ENCODE results near the gene MYO1E. TPM values are rescaled to one million over a fixed set of nuclear protein-coding genes. Genes with fewer than 3 reads are reported as not detected.
"Not testable (repeated sequence)": the region's sequence is repeated elsewhere in the genome, so short reads cannot be mapped to it uniquely, and the experiment has no call there.

The MYO1E gene
- total RNA-seq (2014; rRNA removed; shearing (Covaris generic)) = 29.5 and 37.5 TPM in 2 replicates
- 4.4 and 11.1 TPM in 2 replicates for polyA plus RNA-seq (2014; cell fraction: nucleus; rRNA removed)

- peak; percentile 95 for DNase-seq (ENCODE audit: extremely low read depth, low read depth)
Observed at GRCh38 chr15:59372352-59373211, at the start of gene MYO1E. TSS of gene MYO1E (minus strand) at chr15:59372871. CDS start at chr15:59372500, 371 bp downstream.

GRCh38 chr15:59420986-59421618, 48.4 kb upstream of the MYO1E start:
- no peak for DNase-seq (ENCODE audit: extremely low read depth, low read depth)

- DNase-seq (ENCODE audit: extremely low read depth, low read depth) = no peak
Observed at GRCh38 chr15:59420108-59420507, 47.4 kb upstream of the MYO1E start.

GRCh38 chr15:59419170-59419569, 46.5 kb upstream of the MYO1E start:
- no peak for DNase-seq (ENCODE audit: extremely low read depth, low read depth)

- no peak for DNase-seq (ENCODE audit: extremely low read depth, low read depth)
Observed at GRCh38 chr15:59416816-59417215, 44.1 kb upstream of the MYO1E start.

GRCh38 chr15:59413577-59413976, 40.9 kb upstream of the MYO1E start:
- no peak for DNase-seq (ENCODE audit: extremely low read depth, low read depth)

- DNase-seq (ENCODE audit: extremely low read depth, low read depth) = no peak
Observed at GRCh38 chr15:59410391-59410896, 37.8 kb upstream of the MYO1E start.

GRCh38 chr15:59407946-59408345, 35.3 kb upstream of the MYO1E start:
- no peak for DNase-seq (ENCODE audit: extremely low read depth, low read depth)

GRCh38 chr15:59406446-59406845, 33.8 kb upstream of the MYO1E start:
- DNase-seq (ENCODE audit: extremely low read depth, low read depth) = no peak

- no peak for DNase-seq (ENCODE audit: extremely low read depth, low read depth)
Observed at GRCh38 chr15:59405079-59405478, 32.4 kb upstream of the MYO1E start.

GRCh38 chr15:59401824-59402569, 29.3 kb upstream of the MYO1E start:
- no peak for DNase-seq (ENCODE audit: extremely low read depth, low read depth)

GRCh38 chr15:59401051-59401823, 28.6 kb upstream of the MYO1E start:
- not testable (repeated sequence) for DNase-seq (ENCODE audit: extremely low read depth, low read depth)

GRCh38 chr15:59400103-59400813, 27.6 kb upstream of the MYO1E start:
- DNase-seq (ENCODE audit: extremely low read depth, low read depth) = no peak

- DNase-seq (ENCODE audit: extremely low read depth, low read depth) = no peak
Observed at GRCh38 chr15:59399465-59400102, 26.9 kb upstream of the MYO1E start.

- no peak for DNase-seq (ENCODE audit: extremely low read depth, low read depth)
Observed at GRCh38 chr15:59398220-59398619, 25.5 kb upstream of the MYO1E start.

- DNase-seq (ENCODE audit: extremely low read depth, low read depth) = no peak
Observed at GRCh38 chr15:59396679-59397078, 24.0 kb upstream of the MYO1E start.

GRCh38 chr15:59396211-59396610, 23.5 kb upstream of the MYO1E start:
- DNase-seq (ENCODE audit: extremely low read depth, low read depth) = no peak

GRCh38 chr15:59394166-59394661, 21.5 kb upstream of the MYO1E start:
- no peak for DNase-seq (ENCODE audit: extremely low read depth, low read depth)

- no peak for DNase-seq (ENCODE audit: extremely low read depth, low read depth)
Observed at GRCh38 chr15:59392299-59392698, 19.6 kb upstream of the MYO1E start.
